ENCODE data around the gene CCDC197. TPM values are rescaled to one million over a fixed set of nuclear protein-coding genes. Genes with fewer than 3 reads are reported as not detected.

CCDC197 gene
- total RNA-seq, 1 donor from 2014 or later = not detected

- no peaks in the 10 kb centered on the region for H3K36me3 ChIP-seq
- ATAC-seq (peak; percentile 92), DNase-seq (peak; percentile 75)
- H3K27ac ChIP-seq = no peak overlapping the region
- H3K4me1 ChIP-seq = peaks cover under 1% of the 10 kb centered on the region
- no peaks in the 10 kb centered on the region for H3K9me3 ChIP-seq
- H3K4me3 ChIP-seq = no peak overlapping the region
- peak; percentile 86 for TF ChIP-seq CTCF (IDR thresholded peaks at IDR 0.05)
- H3K27me3 ChIP-seq = no peaks in the 10 kb centered on the region
- intact Hi-C loops (cut with DNase I) = no loop called here
Measured at GRCh38 chr14:94036313-94037167, 39.4 kb downstream of the CCDC197 start.

- no peak for TF ChIP-seq CTCF (IDR thresholded peaks at IDR 0.05)
- no peak overlapping the region for H3K27ac ChIP-seq
- intact Hi-C loops (cut with DNase I) = no loop called here
- H3K9me3 ChIP-seq = no peaks in the 10 kb centered on the region
- peaks cover 13% of the 10 kb centered on the region for H3K4me1 ChIP-seq
- H3K36me3 ChIP-seq = no peaks in the 10 kb centered on the region
- no peak for ATAC-seq
- H3K27me3 ChIP-seq = no peaks in the 10 kb centered on the region
- DNase-seq = peak; percentile 51
- no peak overlapping the region for H3K4me3 ChIP-seq
Measured at GRCh38 chr14:94037954-94038353, 40.9 kb downstream of the CCDC197 start.

GRCh38 chr14:94038510-94038909 lies 41.4 kb downstream of the CCDC197 start:
- no peak overlapping the region for H3K4me3 ChIP-seq
- no peaks in the 10 kb centered on the region for H3K36me3 ChIP-seq
- DNase-seq (peak; percentile 39), ATAC-seq (no peak)
- peaks cover 13% of the 10 kb centered on the region for H3K4me1 ChIP-seq
- H3K27ac ChIP-seq = no peak overlapping the region
- no peaks in the 10 kb centered on the region for H3K27me3 ChIP-seq
- intact Hi-C loops (cut with DNase I) = no loop called here
- TF ChIP-seq CTCF (IDR thresholded peaks at IDR 0.05) = no peak
- H3K9me3 ChIP-seq = no peaks in the 10 kb centered on the region

GRCh38 chr14:94038921-94039629 lies 42.0 kb downstream of the CCDC197 start:
- H3K36me3 ChIP-seq = no peaks in the 10 kb centered on the region
- H3K27ac ChIP-seq = no peak overlapping the region
- DNase-seq (peak; percentile 35), ATAC-seq (no peak)
- intact Hi-C loops (cut with DNase I) = no loop called here
- no peak for TF ChIP-seq CTCF (IDR thresholded peaks at IDR 0.05)
- H3K4me1 ChIP-seq = peaks cover 13% of the 10 kb centered on the region
- no peak overlapping the region for H3K4me3 ChIP-seq
- no peaks in the 10 kb centered on the region for H3K9me3 ChIP-seq
- no peaks in the 10 kb centered on the region for H3K27me3 ChIP-seq

- no peaks in the 10 kb centered on the region for H3K9me3 ChIP-seq
- peaks cover 13% of the 10 kb centered on the region for H3K4me1 ChIP-seq
- H3K27me3 ChIP-seq = no peaks in the 10 kb centered on the region
- peaks cover 8% of the 10 kb centered on the region for H3K36me3 ChIP-seq
- ATAC-seq (no peak), DNase-seq (peak; percentile 45)
- no peak overlapping the region for H3K27ac ChIP-seq
- no peak overlapping the region for H3K4me3 ChIP-seq
- intact Hi-C loops (cut with DNase I) = loop anchor here (5.0 kb wide), 1 partner anchor 97 kb away; no protein-coding TSS in a partner anchor
- no peak for TF ChIP-seq CTCF (IDR thresholded peaks at IDR 0.05)
Measured at GRCh38 chr14:94040247-94040646, 43.1 kb downstream of the CCDC197 start.

Measured in upper lobe of right lung (tissue), 1 donor.